ENCODE results near the gene PLBD2.

PLBD2 gene

GRCh38 chr12:113416091-113416754 lies 57.8 kb downstream of the PLBD2 start:
- no peak for DNase-seq (ENCODE audit: low spot score)

GRCh38 chr12:113418213-113418879 lies 60.0 kb downstream of the PLBD2 start:
- no peak for DNase-seq (ENCODE audit: low spot score)

GRCh38 chr12:113420996-113421595 lies 62.7 kb downstream of the PLBD2 start:
- no peak for DNase-seq (ENCODE audit: low spot score)

DNA sequence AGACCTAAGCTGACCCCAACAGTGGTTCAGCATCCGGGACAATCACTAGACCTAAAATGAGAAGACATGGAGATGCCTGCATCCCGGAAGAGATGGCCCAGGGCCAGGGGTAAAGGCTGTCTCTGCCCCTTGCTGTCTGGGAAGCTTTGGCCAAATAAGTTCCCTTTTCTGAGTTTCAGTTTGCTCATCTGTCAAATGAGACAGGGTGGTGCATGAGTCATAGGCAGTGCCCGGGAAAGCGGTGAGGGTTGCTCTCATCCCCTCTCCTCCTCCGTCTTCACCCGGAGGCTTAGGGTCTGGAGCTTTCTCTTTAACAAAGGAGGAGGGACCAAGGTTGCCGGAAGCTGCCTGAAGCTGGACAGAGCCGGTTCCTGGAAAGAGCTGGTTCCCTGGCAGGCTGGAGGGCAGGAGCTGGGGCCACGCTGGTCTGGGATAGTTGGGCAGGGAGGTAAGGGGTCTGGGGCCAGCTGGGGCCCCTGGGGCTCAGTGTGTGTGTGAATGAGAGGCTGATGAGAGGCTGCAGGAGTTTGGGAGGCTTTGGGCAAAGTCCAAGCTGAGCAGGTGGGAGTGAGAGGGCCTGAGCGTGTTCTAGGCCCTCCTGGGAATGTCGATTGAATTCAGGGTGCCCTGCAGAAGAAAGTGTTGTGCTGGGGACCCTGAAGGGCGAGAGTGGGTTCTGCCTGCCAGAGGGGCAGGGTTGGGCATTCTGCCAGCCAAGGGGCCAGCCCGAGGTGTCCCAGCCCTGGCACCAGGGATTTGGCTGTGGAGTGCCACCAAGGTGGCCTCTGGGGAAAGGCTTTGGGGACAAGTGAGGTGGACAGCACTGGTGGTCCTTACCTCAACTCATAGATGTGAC lies 63.9 kb downstream of the PLBD2 start, which contains the start of gene SDSL:
Gene SDSL, plus strand, starts transcription at position 351 of the 856 bp plus-strand sequence. CDS start 5,603 bp downstream, outside the sequence.
- DNase-seq (ENCODE audit: low spot score): peak; percentile 83

GRCh38 chr12:113422886-113423669 lies 64.7 kb downstream of the PLBD2 start:
- no peak for DNase-seq (ENCODE audit: low spot score)

DNA sequence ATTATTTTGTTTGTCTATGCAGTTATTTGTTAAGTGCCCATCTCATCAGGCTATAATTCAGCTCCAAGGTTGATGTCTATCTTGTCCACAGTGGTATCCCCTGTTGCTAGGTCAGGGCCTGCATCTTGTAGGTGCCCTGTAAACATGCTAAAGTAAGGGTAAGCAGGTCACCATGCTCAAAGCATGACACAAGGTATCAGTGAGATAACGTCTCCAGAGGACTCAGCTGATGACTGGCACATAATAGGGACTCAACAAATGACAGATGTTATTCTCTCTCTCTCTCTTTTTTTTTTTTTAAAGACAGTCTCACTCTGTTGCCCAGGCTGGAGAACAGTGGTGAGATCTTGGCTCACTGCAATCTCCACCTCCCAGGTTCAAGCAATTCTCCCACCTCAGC lies 66.1 kb downstream of the PLBD2 start:
- no peak for DNase-seq (ENCODE audit: low spot score)

GRCh38 chr12:113424915-113425823 lies 66.8 kb downstream of the PLBD2 start:
- DNase-seq (ENCODE audit: low spot score): peak; percentile 84

DNA sequence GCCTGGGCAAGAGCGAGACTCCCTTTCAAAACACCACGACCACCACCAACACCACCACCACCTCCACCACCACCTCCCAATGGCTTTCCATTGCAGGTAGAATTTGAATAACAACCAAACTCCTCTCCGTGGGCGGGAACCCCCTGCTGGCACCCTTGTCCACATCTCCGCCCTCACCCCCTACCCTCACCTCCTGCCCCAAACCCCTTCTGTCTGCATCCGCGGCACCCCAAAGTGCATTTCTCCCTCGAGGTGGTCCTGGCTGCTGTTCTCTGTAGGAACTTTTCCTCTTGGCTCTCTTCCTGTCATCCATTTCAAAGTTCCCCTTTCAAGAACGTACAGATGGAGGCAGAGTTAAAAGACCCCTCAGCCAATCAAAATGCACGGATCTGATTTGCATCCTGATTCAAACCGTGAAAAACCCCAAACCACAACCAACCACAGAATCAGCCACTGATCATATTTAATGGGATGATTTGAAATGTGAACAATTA lies 67.6 kb downstream of the PLBD2 start:
- DNase-seq (ENCODE audit: low spot score): no peak

- no peak for DNase-seq (ENCODE audit: low spot score)
Measured at GRCh38 chr12:113427882-113428281, 69.5 kb downstream of the PLBD2 start.

GRCh38 chr12:113428482-113428881 lies 70.1 kb downstream of the PLBD2 start:
- no peak for DNase-seq (ENCODE audit: low spot score)

DNA sequence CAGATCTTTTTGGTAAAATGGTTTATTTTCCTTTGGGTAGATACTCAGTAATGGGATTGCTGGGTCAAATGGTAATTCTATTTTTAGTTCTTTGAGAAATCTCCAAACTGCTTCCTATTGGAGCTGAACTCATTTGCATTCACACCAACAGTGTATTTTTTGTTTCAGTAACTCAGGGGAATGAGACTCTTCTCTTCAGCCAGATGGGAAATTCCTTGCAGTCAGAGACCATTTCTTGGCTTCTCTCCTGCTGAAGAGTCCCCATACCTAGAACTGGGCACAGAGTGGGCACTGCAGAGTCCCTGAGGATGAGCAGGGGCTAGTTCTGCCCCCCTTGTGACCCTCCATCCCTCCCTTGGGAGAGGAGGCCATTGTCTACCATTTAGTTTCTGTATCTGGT lies 74.6 kb downstream of the PLBD2 start:
- no peak for DNase-seq (ENCODE audit: low spot score)

DNA sequence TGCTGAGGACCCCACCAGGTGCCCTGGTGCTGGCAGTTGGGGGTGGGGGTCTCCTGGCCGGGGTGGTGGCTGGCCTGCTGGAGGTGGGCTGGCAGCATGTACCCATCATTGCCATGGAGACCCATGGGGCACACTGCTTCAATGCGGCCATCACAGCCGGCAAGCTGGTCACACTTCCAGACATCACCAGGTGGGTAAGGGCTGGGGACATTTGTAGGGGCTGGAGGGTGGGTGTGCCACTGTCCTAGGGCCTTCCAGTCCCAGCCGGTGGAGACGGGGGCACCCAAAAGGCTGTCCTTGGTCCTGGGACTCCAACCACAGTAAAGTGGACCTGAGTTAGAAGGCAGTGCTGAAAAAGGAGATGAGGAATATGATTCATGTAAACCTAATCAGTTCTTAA lies 77.0 kb downstream of the PLBD2 start:
- DNase-seq (ENCODE audit: low spot score): no peak

GRCh38 chr12:113436586-113436985 lies 78.2 kb downstream of the PLBD2 start:
- no peak for DNase-seq (ENCODE audit: low spot score)

GRCh38 chr12:113436993-113437728 lies 78.8 kb downstream of the PLBD2 start:
- no peak for DNase-seq (ENCODE audit: low spot score)

DNA sequence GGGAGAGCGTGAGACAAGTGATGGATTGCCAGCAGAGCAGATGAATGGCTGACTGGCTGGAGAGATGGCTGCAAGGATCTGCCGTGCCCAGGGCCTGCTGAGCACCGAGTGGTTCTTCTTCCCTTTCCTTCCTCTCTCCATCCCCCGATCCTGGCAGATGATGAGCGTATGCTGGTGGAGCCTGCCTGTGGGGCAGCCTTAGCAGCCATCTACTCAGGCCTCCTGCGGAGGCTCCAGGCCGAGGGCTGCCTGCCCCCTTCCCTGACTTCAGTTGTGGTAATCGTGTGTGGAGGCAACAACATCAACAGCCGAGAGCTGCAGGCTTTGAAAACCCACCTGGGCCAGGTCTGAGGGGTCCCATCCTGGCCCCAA lies 79.3 kb downstream of the PLBD2 start:
- no peak for DNase-seq (ENCODE audit: low spot score)

GRCh38 chr12:113438523-113439300 lies 80.3 kb downstream of the PLBD2 start:
- no peak for DNase-seq (ENCODE audit: low spot score)

- no peak for DNase-seq (ENCODE audit: low spot score)
Measured at GRCh38 chr12:113439301-113439597, 80.9 kb downstream of the PLBD2 start.

DNA sequence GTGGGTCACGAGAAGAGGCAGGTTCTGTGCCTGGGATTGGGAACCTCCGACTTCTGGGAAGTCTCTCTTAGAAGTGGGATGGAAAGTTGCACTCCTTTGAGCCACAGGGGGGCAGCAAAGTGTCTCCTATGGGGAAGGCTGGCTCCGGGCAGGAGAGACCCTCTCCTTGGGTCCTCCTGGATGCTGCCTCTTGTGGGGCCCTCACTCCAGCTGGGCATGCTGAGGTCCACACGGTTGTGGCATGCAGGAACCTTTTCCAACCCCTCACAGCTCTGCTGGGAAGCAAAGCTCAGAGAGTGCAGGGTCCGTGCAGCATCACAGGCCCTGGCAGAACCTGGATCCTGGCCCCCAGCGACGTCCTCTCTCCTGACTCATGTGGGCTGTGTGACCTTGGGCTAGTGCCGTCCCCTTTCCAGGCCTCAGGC lies 81.2 kb downstream of the PLBD2 start:
- DNase-seq (ENCODE audit: low spot score): peak; percentile 89

DNA sequence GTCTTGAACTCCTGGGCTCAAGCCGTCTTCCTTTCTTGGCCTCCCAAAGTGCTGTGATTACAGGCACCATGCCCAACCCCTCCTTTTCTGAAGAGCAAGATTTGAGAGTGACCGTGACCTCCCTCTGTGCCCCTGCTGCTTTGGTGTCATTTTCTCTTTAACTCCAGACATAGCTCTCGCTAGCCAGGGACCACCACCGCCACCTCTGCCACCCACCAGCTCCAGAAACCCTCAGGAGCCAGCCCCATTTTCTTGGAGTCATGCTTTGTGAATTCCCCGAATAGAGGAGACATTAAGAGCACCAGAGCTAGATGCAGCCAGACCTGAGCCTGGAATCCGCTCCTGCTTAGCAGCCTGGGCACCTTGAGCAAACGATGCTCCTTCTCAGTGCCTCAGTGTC lies 81.9 kb downstream of the PLBD2 start:
- no peak for DNase-seq (ENCODE audit: low spot score)

Measured in ecto neural progenitor cell (in vitro differentiated cells).